Fibroblast of gingiva (primary cell): ENCODE data around the gene ELMO1.
A peak's percentile ranks its signal among the peaks of the same experiment; 100 is the strongest.

Source experiments
- DNase-seq: peaks from one replicate; pipeline ENCODE4 v3.0.0-alpha.2; 2011; ENCODE audit warnings: low read depth

Gene ELMO1

GRCh38 chr7:37267251-37267650 lies 181.4 kb downstream of the ELMO1 start:
- DNase-seq, result no peak

- DNase-seq, result no peak
Measured at GRCh38 chr7:37265876-37266275, 182.8 kb downstream of the ELMO1 start.

- no peak for DNase-seq
Measured at GRCh38 chr7:37265006-37265405, 183.7 kb downstream of the ELMO1 start.

GRCh38 chr7:37262181-37262580 lies 186.5 kb downstream of the ELMO1 start:
- no peak for DNase-seq

- DNase-seq, result no peak
Measured at GRCh38 chr7:37259319-37259821, 189.3 kb downstream of the ELMO1 start.

- DNase-seq, result no peak
Measured at GRCh38 chr7:37256631-37257030, 192.0 kb downstream of the ELMO1 start.

GRCh38 chr7:37255327-37255944 lies 193.2 kb downstream of the ELMO1 start:
- DNase-seq, result no peak

GRCh38 chr7:37251222-37251621 lies 197.4 kb downstream of the ELMO1 start:
- no peak for DNase-seq

GRCh38 chr7:37249240-37249639 lies 199.4 kb downstream of the ELMO1 start:
- no peak for DNase-seq

- no peak for DNase-seq
Measured at GRCh38 chr7:37248396-37248861, 200.2 kb downstream of the ELMO1 start.

GRCh38 chr7:37247861-37248260 lies 200.8 kb downstream of the ELMO1 start:
- DNase-seq, result peak; percentile 15

- DNase-seq, result no peak
Measured at GRCh38 chr7:37245590-37245989, 203.1 kb downstream of the ELMO1 start.

- DNase-seq, result no peak
Measured at GRCh38 chr7:37236906-37237305, 211.8 kb downstream of the ELMO1 start.

- DNase-seq, result no peak
Measured at GRCh38 chr7:37235813-37236212, 212.9 kb downstream of the ELMO1 start.

- no peak for DNase-seq
Measured at GRCh38 chr7:37234928-37235327, 213.7 kb downstream of the ELMO1 start.

- no peak for DNase-seq
Measured at GRCh38 chr7:37234334-37234733, 214.3 kb downstream of the ELMO1 start.

- DNase-seq, result no peak
Measured at GRCh38 chr7:37231613-37232012, 217.1 kb downstream of the ELMO1 start.

GRCh38 chr7:37230221-37230620 lies 218.4 kb downstream of the ELMO1 start:
- DNase-seq, result no peak

GRCh38 chr7:37229381-37229780 lies 219.3 kb downstream of the ELMO1 start:
- DNase-seq, result no peak

- DNase-seq, result no peak
Measured at GRCh38 chr7:37225285-37225969, 223.2 kb downstream of the ELMO1 start.

- no peak for DNase-seq
Measured at GRCh38 chr7:37224746-37225145, 223.9 kb downstream of the ELMO1 start.

GRCh38 chr7:37220664-37221063 lies 228.0 kb downstream of the ELMO1 start:
- DNase-seq, result no peak

GRCh38 chr7:37218956-37219355 lies 229.7 kb downstream of the ELMO1 start:
- no peak for DNase-seq

GRCh38 chr7:37216923-37217322 lies 231.7 kb downstream of the ELMO1 start:
- DNase-seq, result no peak
